SK-N-SH treated with all-trans-retinoic acid at 6 μM for 48 hours (cell line): Measurements from ENCODE around the gene KCNA3.

ENCODE experiments used
- ATAC-seq: fragments of 200-7000 bp; cut with Tn5 transposase; 3 replicates; pipeline ENCODE4 v1.9.1; 2020; ENCODE audit warnings: mild to moderate bottlenecking, moderate library complexity
- ARNTL ChIP-seq: fragments of 450-650 bp; formaldehyde crosslinking; IDR thresholded peaks from 2 replicates; pipeline ENCODE4 v1.5.0; 2020; ENCODE audit warnings: low read depth, mild to moderate bottlenecking, moderate library complexity, borderline replicate concordance
- BACH2 ChIP-seq: fragments of 250-450 bp; sonication (Bioruptor Pico); IDR thresholded peaks from 2 replicates; pipeline ENCODE4 v1.9.0; 2021; ENCODE audit warnings: mild to moderate bottlenecking, borderline replicate concordance
- ESRRG ChIP-seq: fragments of 250-450 bp; sonication (Bioruptor Pico); IDR thresholded peaks from 2 replicates; pipeline ENCODE4 v1.6.1; 2021; ENCODE audit warnings: mild to moderate bottlenecking
- ISL1 ChIP-seq: fragments of 250-450 bp; sonication (Bioruptor Pico); IDR thresholded peaks from 2 replicates; pipeline ENCODE4 v2.1.2; 2022; ENCODE audit warnings: mild to moderate bottlenecking, moderate library complexity
- OSR1 ChIP-seq: fragments of 250-450 bp; sonication (Bioruptor Pico); IDR thresholded peaks from 2 replicates; pipeline ENCODE4 v1.8.0; 2022; ENCODE audit warnings: moderate library complexity, mild to moderate bottlenecking, inconsistent platforms
- PPARA ChIP-seq: fragments of 250-450 bp; sonication (Bioruptor Pico); IDR thresholded peaks from 2 replicates; pipeline ENCODE4 v1.5.0; 2020; ENCODE audit warnings: mild to moderate bottlenecking, borderline replicate concordance
- RARB ChIP-seq: fragments of 250-450 bp; sonication (Bioruptor Pico); IDR thresholded peaks from 2 replicates; pipeline ENCODE4 v1.8.0; 2021; ENCODE audit warnings: mild to moderate bottlenecking, moderate library complexity
- TOX ChIP-seq: fragments of 250-450 bp; sonication (Bioruptor Pico); IDR thresholded peaks from 2 replicates; pipeline ENCODE4 v1.8.0; 2021; ENCODE audit warnings: mild to moderate bottlenecking, moderate library complexity, borderline replicate concordance
- ZC3H10 ChIP-seq: fragments of 250-450 bp; sonication (Bioruptor Pico); IDR thresholded peaks from 2 replicates; pipeline ENCODE4 v1.5.1; 2021; ENCODE audit warnings: mild to moderate bottlenecking, moderate library complexity
- ZFP3 ChIP-seq: fragments of 250-450 bp; sonication (Bioruptor Pico); IDR thresholded peaks from 2 replicates; pipeline ENCODE4 v1.5.0; 2020; ENCODE audit warnings: mild to moderate bottlenecking, moderate library complexity
- ZFP30 ChIP-seq: fragments of 450-650 bp; formaldehyde crosslinking; IDR thresholded peaks from 2 replicates; pipeline ENCODE4 v1.5.0; 2022; ENCODE audit warnings: mild to moderate bottlenecking, moderate library complexity
- ZNF565 ChIP-seq: fragments of 450-650 bp; formaldehyde crosslinking; conservative IDR thresholded peaks from 2 replicates; pipeline ENCODE4 v1.5.0; 2020; ENCODE audit warnings: low read depth, mild to moderate bottlenecking, moderate library complexity
- ZNF8 ChIP-seq: fragments of 450-650 bp; formaldehyde crosslinking; IDR thresholded peaks from 2 replicates; pipeline ENCODE4 v1.5.0; 2020; ENCODE audit warnings: mild to moderate bottlenecking, moderate library complexity
- TF ChIP-seq, protein P1 (sequence below): fragments of 250-450 bp; sonication (Bioruptor Pico); IDR thresholded peaks from 2 replicates; pipeline ENCODE4 v1.5.1; 2021; ENCODE audit warnings: mild to moderate bottlenecking, moderate library complexity
- TF ChIP-seq, protein P2 (sequence below): fragments of 250-450 bp; sonication (Bioruptor Pico); IDR thresholded peaks from 2 replicates; pipeline ENCODE4 v1.5.0; 2020; ENCODE audit warnings: mild to moderate bottlenecking, moderate library complexity
- TF ChIP-seq, protein P3 (sequence below): fragments of 250-450 bp; sonication (Bioruptor Pico); IDR thresholded peaks from 2 replicates; pipeline ENCODE4 v1.8.0; 2021; ENCODE audit warnings: low read depth, mild to moderate bottlenecking, moderate library complexity, borderline replicate concordance
- TF ChIP-seq, protein P4 (sequence below): fragments of 250-450 bp; sonication (Bioruptor Pico); IDR thresholded peaks from 2 replicates; pipeline ENCODE4 v1.8.0; 2020; ENCODE audit warnings: mild to moderate bottlenecking, moderate library complexity, borderline replicate concordance

The KCNA3 gene

DNA sequence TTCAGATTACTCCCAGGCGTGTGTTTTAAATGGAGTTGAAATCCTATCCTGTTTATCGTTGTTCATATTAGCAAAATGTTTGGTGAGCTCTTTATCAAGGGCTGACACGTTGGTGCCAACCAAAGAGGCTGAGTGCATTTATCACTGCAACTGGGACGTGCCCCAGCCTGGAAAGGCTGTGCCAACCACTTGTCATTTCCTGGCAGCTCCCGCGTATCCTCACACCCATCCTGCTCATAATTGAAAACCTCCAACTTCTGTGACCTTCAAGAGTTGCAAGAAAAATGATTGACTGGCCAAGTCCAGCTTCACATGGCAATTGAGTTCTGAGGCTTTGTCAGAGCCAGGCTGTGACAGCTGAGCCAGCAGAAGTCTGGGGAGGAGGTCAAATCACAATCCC, 43.7 kb upstream of the KCNA3 start:
- no peak for ATAC-seq
- TF ChIP-seq ZC3H10 (no peak), OSR1 (CRISPR knock-in tag) (no peak), ARNTL (CRISPR knock-in tag) (no peak), BACH2 (CRISPR knock-in tag) (no peak), PPARA (no peak), ZFP30 (CRISPR knock-in tag) (no peak), ZNF565 (CRISPR knock-in tag) (no peak), ISL1 (CRISPR knock-in tag) (no peak), TOX (no peak), ZFP3 (no peak), RARB (no peak)
- TF ChIP-seq, protein P1, sequence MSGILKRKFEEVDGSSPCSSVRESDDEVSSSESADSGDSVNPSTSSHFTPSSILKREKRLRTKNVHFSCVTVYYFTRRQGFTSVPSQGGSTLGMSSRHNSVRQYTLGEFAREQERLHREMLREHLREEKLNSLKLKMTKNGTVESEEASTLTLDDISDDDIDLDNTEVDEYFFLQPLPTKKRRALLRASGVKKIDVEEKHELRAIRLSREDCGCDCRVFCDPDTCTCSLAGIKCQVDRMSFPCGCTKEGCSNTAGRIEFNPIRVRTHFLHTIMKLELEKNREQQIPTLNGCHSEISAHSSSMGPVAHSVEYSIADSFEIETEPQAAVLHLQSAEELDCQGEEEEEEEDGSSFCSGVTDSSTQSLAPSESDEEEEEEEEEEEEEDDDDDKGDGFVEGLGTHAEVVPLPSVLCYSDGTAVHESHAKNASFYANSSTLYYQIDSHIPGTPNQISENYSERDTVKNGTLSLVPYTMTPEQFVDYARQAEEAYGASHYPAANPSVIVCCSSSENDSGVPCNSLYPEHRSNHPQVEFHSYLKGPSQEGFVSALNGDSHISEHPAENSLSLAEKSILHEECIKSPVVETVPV, result no peak
- TF ChIP-seq, protein P2, sequence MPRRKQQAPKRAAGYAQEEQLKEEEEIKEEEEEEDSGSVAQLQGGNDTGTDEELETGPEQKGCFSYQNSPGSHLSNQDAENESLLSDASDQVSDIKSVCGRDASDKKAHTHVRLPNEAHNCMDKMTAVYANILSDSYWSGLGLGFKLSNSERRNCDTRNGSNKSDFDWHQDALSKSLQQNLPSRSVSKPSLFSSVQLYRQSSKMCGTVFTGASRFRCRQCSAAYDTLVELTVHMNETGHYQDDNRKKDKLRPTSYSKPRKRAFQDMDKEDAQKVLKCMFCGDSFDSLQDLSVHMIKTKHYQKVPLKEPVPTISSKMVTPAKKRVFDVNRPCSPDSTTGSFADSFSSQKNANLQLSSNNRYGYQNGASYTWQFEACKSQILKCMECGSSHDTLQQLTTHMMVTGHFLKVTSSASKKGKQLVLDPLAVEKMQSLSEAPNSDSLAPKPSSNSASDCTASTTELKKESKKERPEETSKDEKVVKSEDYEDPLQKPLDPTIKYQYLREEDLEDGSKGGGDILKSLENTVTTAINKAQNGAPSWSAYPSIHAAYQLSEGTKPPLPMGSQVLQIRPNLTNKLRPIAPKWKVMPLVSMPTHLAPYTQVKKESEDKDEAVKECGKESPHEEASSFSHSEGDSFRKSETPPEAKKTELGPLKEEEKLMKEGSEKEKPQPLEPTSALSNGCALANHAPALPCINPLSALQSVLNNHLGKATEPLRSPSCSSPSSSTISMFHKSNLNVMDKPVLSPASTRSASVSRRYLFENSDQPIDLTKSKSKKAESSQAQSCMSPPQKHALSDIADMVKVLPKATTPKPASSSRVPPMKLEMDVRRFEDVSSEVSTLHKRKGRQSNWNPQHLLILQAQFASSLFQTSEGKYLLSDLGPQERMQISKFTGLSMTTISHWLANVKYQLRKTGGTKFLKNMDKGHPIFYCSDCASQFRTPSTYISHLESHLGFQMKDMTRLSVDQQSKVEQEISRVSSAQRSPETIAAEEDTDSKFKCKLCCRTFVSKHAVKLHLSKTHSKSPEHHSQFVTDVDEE, result no peak
- TF ChIP-seq, all 23 proteins: peak for 0

DNA sequence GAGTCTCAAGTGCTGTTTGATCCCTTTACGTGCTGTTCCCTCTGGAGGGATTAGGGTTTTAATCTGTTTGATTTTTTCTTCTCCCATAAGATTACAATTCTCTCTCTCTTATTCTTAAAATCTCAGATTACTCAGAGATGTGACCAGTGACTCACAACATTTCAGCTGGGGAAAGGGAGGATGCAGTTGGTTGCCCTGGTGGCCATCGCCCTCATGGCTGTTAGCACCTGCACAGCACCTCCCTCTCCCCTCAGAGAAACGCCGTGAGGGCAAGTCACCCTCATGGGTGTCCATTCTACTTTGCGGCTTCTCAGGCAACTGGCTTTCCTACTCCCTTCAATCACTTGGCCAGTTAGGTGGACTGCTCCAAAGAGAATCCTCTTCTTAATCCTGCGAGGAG, 42.4 kb upstream of the KCNA3 start:
- TF ChIP-seq ESRRG (CRISPR knock-in tag) (no peak), ZFP30 (CRISPR knock-in tag) (no peak), ISL1 (CRISPR knock-in tag) (no peak), BACH2 (CRISPR knock-in tag) (no peak), ZNF8 (CRISPR knock-in tag) (no peak), TOX (no peak)
- TF ChIP-seq, protein P3, sequence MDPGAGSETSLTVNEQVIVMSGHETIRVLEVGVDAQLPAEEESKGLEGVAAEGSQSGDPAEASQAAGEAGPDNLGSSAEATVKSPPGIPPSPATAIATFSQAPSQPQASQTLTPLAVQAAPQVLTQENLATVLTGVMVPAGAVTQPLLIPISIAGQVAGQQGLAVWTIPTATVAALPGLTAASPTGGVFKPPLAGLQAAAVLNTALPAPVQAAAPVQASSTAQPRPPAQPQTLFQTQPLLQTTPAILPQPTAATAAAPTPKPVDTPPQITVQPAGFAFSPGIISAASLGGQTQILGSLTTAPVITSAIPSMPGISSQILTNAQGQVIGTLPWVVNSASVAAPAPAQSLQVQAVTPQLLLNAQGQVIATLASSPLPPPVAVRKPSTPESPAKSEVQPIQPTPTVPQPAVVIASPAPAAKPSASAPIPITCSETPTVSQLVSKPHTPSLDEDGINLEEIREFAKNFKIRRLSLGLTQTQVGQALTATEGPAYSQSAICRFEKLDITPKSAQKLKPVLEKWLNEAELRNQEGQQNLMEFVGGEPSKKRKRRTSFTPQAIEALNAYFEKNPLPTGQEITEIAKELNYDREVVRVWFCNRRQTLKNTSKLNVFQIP (CRISPR knock-in tag), result no peak
- TF ChIP-seq, protein P2, result no peak
- ATAC-seq, result no peak

DNA sequence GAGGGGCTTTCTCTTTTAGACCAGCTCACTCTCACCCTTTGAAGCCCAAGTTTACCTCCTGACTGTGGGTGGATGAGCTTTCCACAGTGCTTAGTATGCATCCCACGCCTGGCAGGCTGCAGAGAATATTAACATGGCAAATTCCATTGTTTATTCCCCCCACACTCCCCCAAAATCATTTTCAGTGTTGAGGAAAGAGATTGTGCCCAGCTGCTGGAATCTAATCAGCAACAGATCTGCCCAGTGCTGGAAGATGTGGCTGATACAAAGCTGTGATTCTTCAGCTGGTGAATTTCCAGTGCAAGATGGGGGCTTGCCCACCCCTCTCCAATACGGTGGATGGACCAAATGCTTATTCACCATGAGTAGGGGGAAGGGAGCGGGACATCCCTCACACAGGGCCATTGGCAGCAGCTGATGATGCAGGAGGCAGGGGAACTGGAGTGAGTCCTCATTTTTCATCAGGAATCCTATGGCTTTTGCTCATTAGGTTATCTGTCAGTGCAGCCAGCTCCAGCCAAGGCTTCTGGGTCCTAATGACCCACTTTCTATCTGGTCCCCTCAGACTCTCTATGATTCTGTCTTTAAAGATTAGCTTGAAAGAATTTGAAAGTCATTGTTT, 39.7 kb upstream of the KCNA3 start:
- no peak for TF ChIP-seq TOX
- TF ChIP-seq, all 23 proteins: peak for 0

DNA sequence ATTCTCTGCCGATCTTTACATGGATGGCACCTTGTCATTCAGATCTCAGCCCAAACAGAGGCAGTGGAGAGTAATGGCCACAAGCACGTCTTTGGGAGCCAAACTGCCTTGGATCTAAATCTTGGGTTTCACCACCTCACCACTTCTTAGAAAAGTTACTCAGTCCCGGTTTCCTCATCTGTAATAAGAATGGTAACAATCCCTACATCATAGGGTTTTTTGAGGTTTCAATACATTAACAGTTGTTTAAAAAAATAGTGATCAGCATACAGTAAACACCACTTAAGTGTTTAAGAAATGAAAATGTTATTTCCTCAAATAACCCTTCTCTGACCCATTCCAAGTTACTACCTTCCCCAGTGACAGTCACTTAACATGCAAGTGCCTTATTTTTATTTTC, 38.5 kb upstream of the KCNA3 start:
- TF ChIP-seq ESRRG (CRISPR knock-in tag) (no peak), TOX (no peak), OSR1 (CRISPR knock-in tag) (no peak)
- TF ChIP-seq, protein P4, sequence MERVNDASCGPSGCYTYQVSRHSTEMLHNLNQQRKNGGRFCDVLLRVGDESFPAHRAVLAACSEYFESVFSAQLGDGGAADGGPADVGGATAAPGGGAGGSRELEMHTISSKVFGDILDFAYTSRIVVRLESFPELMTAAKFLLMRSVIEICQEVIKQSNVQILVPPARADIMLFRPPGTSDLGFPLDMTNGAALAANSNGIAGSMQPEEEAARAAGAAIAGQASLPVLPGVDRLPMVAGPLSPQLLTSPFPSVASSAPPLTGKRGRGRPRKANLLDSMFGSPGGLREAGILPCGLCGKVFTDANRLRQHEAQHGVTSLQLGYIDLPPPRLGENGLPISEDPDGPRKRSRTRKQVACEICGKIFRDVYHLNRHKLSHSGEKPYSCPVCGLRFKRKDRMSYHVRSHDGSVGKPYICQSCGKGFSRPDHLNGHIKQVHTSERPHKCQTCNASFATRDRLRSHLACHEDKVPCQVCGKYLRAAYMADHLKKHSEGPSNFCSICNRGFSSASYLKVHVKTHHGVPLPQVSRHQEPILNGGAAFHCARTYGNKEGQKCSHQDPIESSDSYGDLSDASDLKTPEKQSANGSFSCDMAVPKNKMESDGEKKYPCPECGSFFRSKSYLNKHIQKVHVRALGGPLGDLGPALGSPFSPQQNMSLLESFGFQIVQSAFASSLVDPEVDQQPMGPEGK (CRISPR knock-in tag), result no peak
- no peak for ATAC-seq

More for the DNA sequence above, 39.7 kb upstream of the KCNA3 start:
- ATAC-seq, result no peak
